K562 (cell line): Measurements from ENCODE around the gene TALDO1. TPM values are rescaled to one million over a fixed set of nuclear protein-coding genes. Genes with fewer than 3 reads are reported as not detected.

Experiments
- ATAC-seq: fragments of 200-7000 bp; cut with Tn5 transposase; 3 replicates; pipeline ENCODE4 v1.9.1; 2020; ENCODE audit warnings: moderate library complexity
- BruUV-seq: library from RNA; stranded (reverse); fragments of 400-500 nt; replicated peaks from 2 replicates; lab custom pipeline; 2021; lab: Mats Ljungman, UMichigan
- CTCF ChIA-PET: fragments of 300-600 bp; formaldehyde crosslinking; extraction: SDS; loops from one replicate; lab custom pipeline; 2021; ENCODE audit warnings: low intra/inter-chr PET ratio; lab: Yijun Ruan, JAX
- POLR2A ChIA-PET: fragments of 300-600, 350-650 bp; sonication (Branson Sonifier 250); formaldehyde crosslinking; extraction: SDS; loops from one replicate; lab custom pipeline; 2021; ENCODE audit warnings: antibody characterized with exemption, inconsistent platforms; lab: Yijun Ruan, JAX
- DNase-seq, 4 experiments: peaks; one replicate each; pipeline versions ENCODE4 v3.0.0 to v3.0.0-alpha.2; 2011 to 2018; ENCODE audit warnings: low spot score in 3 of 4, mixed read lengths in 3 of 4; ENCODE audit errors: extremely low read depth in 1 of 4
- FAIRE-seq: peaks from 2 replicates; lab custom pipeline; 2011; peaks lifted over from hg19 to GRCh38; lab: Jason Lieb, UNC
- H2AFZ ChIP-seq: 2 replicates; pipeline ENCODE4 v1.6.0; 2011; ENCODE audit warnings: low read depth, low read length, control low read depth, inconsistent platforms
- H3K27ac ChIP-seq: fragments of 200-600 bp; 3 replicates; pipeline ENCODE4 v1.8.0; 2011; ENCODE audit warnings: low read depth, mild to moderate bottlenecking, control low read depth, inconsistent platforms, low read length, moderate library complexity, mixed read lengths; ENCODE audit errors: extremely low read depth
- H3K27me3 ChIP-seq, 2 experiments: fragments of 300-600 bp in 1 of 2; 2 replicates in 1 of 2; 3 replicates in 1 of 2; pipeline versions ENCODE4 v1.6.0 to v1.8.0; 2011; ENCODE audit warnings: inconsistent platforms in 2 of 2, low read length in 2 of 2, mild to moderate bottlenecking in 1 of 2, mixed read lengths in 1 of 2, moderate library complexity in 1 of 2; ENCODE audit not compliant: control insufficient read depth in 2 of 2, insufficient read depth in 2 of 2
- H3K36me3 ChIP-seq: fragments of 300-600 bp; 3 replicates; pipeline ENCODE4 v1.8.0; 2011; ENCODE audit warnings: mild to moderate bottlenecking, low read length, inconsistent platforms; ENCODE audit not compliant: control insufficient read depth, insufficient read depth
- H3K4me1 ChIP-seq, 2 experiments: fragments of 200-600 bp in 1 of 2; replicated peaks in 1 of 2; 2 replicates in 1 of 2; 3 replicates in 1 of 2; pipeline versions ENCODE4 v1.5.1 to v1.8.0; 2011; ENCODE audit warnings: inconsistent platforms in 2 of 2, low read length in 2 of 2, mild to moderate bottlenecking in 1 of 2, mixed read lengths in 1 of 2, moderate library complexity in 1 of 2; ENCODE audit not compliant: control insufficient read depth in 2 of 2, insufficient read depth in 2 of 2
- H3K4me2 ChIP-seq: 2 replicates; pipeline ENCODE4 v1.6.1; 2011; ENCODE audit warnings: low read length, control low read depth, inconsistent platforms, mixed read lengths; ENCODE audit not compliant: insufficient read depth
- H3K4me3 ChIP-seq: fragments of 200-600 bp; sonication (generic), shearing (Covaris generic); 2 replicates; pipeline ENCODE4 v1.5.1; 2016; ENCODE audit warnings: control low read depth, inconsistent platforms
- H3K79me2 ChIP-seq: fragments of 200-600 bp; 3 replicates; pipeline ENCODE4 v1.8.0; 2011; ENCODE audit warnings: low read length, inconsistent platforms; ENCODE audit not compliant: control insufficient read depth, insufficient read depth
- H3K9ac ChIP-seq, 2 experiments: 2 replicates each; pipeline versions ENCODE4 v1.6.0 to v1.6.1; 2011; ENCODE audit warnings: low read depth in 2 of 2, low read length in 2 of 2, control low read depth in 1 of 2, inconsistent platforms in 1 of 2, mild to moderate bottlenecking in 1 of 2, mixed read lengths in 1 of 2; ENCODE audit not compliant: insufficient read depth in 1 of 2
- H3K9me1 ChIP-seq: one replicate; pipeline ENCODE4 v1.6.0; 2011; ENCODE audit warnings: inconsistent platforms, mild to moderate bottlenecking, low read length, moderate library complexity; ENCODE audit not compliant: control insufficient read depth, insufficient read depth
- H3K9me3 ChIP-seq: replicated peaks from 2 replicates; pipeline ENCODE4 v1.5.1; 2011; ENCODE audit warnings: low read depth, low read length, inconsistent platforms; ENCODE audit not compliant: control insufficient read depth, insufficient read depth
- H4K20me1 ChIP-seq: replicated peaks from 2 replicates; pipeline ENCODE4 v1.6.1; 2011; ENCODE audit warnings: low read length, inconsistent platforms, mixed read lengths; ENCODE audit not compliant: control insufficient read depth, insufficient read depth
- DNMT1 ChIP-seq: fragments of 450-650 bp; IDR thresholded peaks from 2 replicates; pipeline ENCODE4 v1.6.1; 2016; ENCODE audit warnings: antibody characterized with exemption, mild to moderate bottlenecking
- FOS ChIP-seq: IDR thresholded peaks from 3 replicates; pipeline ENCODE4 v1.6.1; 2011; ENCODE audit not compliant: insufficient read length; ENCODE audit errors: extremely low read depth
- GABPB1 ChIP-seq: sonication (generic); formaldehyde crosslinking; IDR thresholded peaks from 2 replicates; pipeline ENCODE4 v1.8.0; 2022; ENCODE audit warnings: mild to moderate bottlenecking, missing genetic modification reagents
- GATA2 ChIP-seq: sonication (generic); formaldehyde crosslinking; IDR thresholded peaks from 2 replicates; pipeline ENCODE4 v1.4.0; 2020; ENCODE audit warnings: mild to moderate bottlenecking, missing genetic modification reagents
- NFE2 ChIP-seq: IDR thresholded peaks from 2 replicates; pipeline ENCODE4 v1.6.1; 2014; ENCODE audit warnings: antibody characterized with exemption, low read depth
- NFIC ChIP-seq: fragments of 450-650 bp; IDR thresholded peaks from 2 replicates; pipeline ENCODE4 v1.6.1; 2017; ENCODE audit warnings: mild to moderate bottlenecking, inconsistent platforms
- NR2C1 ChIP-seq, 2 experiments: fragments of 450-650 bp; IDR thresholded peaks; 2 replicates each; pipeline ENCODE4 v1.6.1; 2017; ENCODE audit warnings: mild to moderate bottlenecking in 2 of 2, antibody characterized with exemption in 1 of 2, inconsistent platforms in 1 of 2, missing compliant biosample characterization in 1 of 2, missing genetic modification characterization in 1 of 2
- PHF21A ChIP-seq: fragments of 450-650 bp; IDR thresholded peaks from 2 replicates; pipeline ENCODE4 v1.6.1; 2017; ENCODE audit warnings: low read depth, borderline replicate concordance
- PHTF2 ChIP-seq: fragments of 250-450 bp; sonication (Bioruptor Pico); IDR thresholded peaks from 2 replicates; pipeline ENCODE4 v1.5.0; 2021; ENCODE audit warnings: mild to moderate bottlenecking
- POLR2B ChIP-seq: fragments of 450-650 bp; IDR thresholded peaks from 2 replicates; pipeline ENCODE4 v1.6.1; 2018; ENCODE audit warnings: low read depth; ENCODE audit not compliant: partially characterized antibody
- RBM14 ChIP-seq: fragments of 200-400 bp; formaldehyde crosslinking; IDR thresholded peaks from 2 replicates; pipeline ENCODE4 v1.6.1; 2018; ENCODE audit warnings: low read depth, mild to moderate bottlenecking, low read length, moderate library complexity, borderline replicate concordance; ENCODE audit not compliant: insufficient read depth
- RBM39 ChIP-seq: fragments of 200-400 bp; formaldehyde crosslinking; optimal IDR thresholded peaks from 2 replicates; pipeline ENCODE3; 2018; ENCODE audit warnings: low read depth, low read length
- SP1 ChIP-seq: sonication (generic); formaldehyde crosslinking; IDR thresholded peaks from 2 replicates; pipeline ENCODE4 v1.8.1; 2022; ENCODE audit warnings: mild to moderate bottlenecking, missing genetic modification reagents
- STAT5B ChIP-seq: fragments of 250-450 bp; sonication (Bioruptor Pico); IDR thresholded peaks from 2 replicates; pipeline ENCODE4 v1.8.0; 2021; ENCODE audit warnings: mild to moderate bottlenecking, inconsistent platforms
- ZNF384 ChIP-seq: IDR thresholded peaks from 2 replicates; pipeline ENCODE4 v1.6.1; 2012; ENCODE audit warnings: low read depth, low read length, improper control_type of control experiment
- ZNF444 ChIP-seq: fragments of 250-450 bp; sonication (Bioruptor Pico); IDR thresholded peaks from 2 replicates; pipeline ENCODE4 v1.4.0; 2020; ENCODE audit warnings: mild to moderate bottlenecking, moderate library complexity
- ZNF785 ChIP-seq: fragments of 250-450 bp; sonication (Bioruptor Pico); IDR thresholded peaks from 2 replicates; pipeline ENCODE4 v1.4.0; 2020; ENCODE audit warnings: mild to moderate bottlenecking
- WGBS: fragments of 100-300 bp; shearing (Covaris generic); methylation state at CpG from one replicate; pipeline ENCODE4 v1.1.6; 2016; ENCODE audit warnings: low coverage, mixed read lengths; ENCODE audit not compliant: insufficient coverage; ENCODE audit errors: missing lambda C conversion rate; 5-methylcytosine and 5-hydroxymethylcytosine counted together
- in situ Hi-C: fragments of 300-500 bp; cut with MboI; formaldehyde crosslinking; loops from 4 replicates; pipeline ENCODE4 v1.15.0; 2018; ENCODE audit warnings: inconsistent platforms, mixed read lengths
- intact Hi-C: fragments of 100-400 bp; cut with micrococcal nuclease; formaldehyde crosslinking; loops from 2 replicates; pipeline ENCODE4 v1.14.2; 2022
- polyA plus RNA-seq, 8 experiments: library from polyadenylated mRNA; depleted of rRNA in 4 of 8; stranded (reverse) in 5 of 8; unstranded in 3 of 8; fragments of >200 nt; fragmentation: Nextera tagmentation in 2 of 8; fragmentation: Illumina TruSeq in 1 of 8; extraction: Ambion mirVana in 2 of 8; extraction: Trizol in 1 of 8; gene quantifications; 2 replicates each; pipeline versions ENCODE4 v1.2.1 to v1.2.3, GENCODE V29; 2011 to 2014; ENCODE audit warnings: inconsistent platforms in 1 of 8, missing spikeins in 1 of 8
- total RNA-seq, 7 experiments: library from RNA; depleted of rRNA in 6 of 7; stranded (reverse); fragments of >200 nt in 6 of 7; fragmentation: Illumina TruSeq in 2 of 7; extraction: Trizol in 2 of 7; gene quantifications; 2 replicates each; pipeline versions ENCODE4 v1.2.1 to v1.2.3, GENCODE V29; 2011 to 2021; ENCODE audit warnings: low replicate concordance in 1 of 7
- TF ChIP-seq, protein P1 (sequence below): sonication (generic); formaldehyde crosslinking; IDR thresholded peaks from 2 replicates; pipeline ENCODE4 v1.8.1; 2023; ENCODE audit warnings: mild to moderate bottlenecking, missing genetic modification reagents
- TF ChIP-seq, protein P2 (sequence below): fragments of 450-650 bp; IDR thresholded peaks from 2 replicates; pipeline ENCODE4 v1.6.1; 2016

Gene TALDO1
- total and polyA plus RNA-seq, 9 of the 15 experiments (the other 6 are each of a cell fraction or from before 2014, with no cell fraction given): 260 to 541 (median 441) TPM

DNA sequence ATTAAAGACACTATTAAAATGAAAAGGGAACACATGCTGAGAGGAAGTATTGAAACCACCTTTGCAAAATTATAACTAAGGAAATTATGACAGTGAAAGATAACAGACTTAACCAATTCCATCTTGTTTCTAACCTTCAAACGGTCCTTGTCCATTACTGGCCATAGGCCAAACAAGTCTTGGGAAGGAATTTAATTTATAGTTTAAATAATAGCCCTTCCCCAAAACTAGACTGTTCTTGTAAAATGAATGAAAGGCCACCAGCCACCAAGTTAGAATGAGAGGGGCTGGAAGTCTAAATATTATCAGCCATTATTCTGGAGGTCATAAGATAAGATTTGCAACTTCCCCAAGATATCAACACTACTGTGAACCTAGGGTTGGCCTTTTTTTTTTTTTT lies 1.8 kb upstream of the TALDO1 start (continued):
- TF ChIP-seq RBM39 (no peak), NFIC (peak; percentile 77), ZNF444 (CRISPR knock-in tag) (no peak), SP1 (0 out of 2 replicates have a peak, but pooled peaks have one; percentile 31), STAT5B (CRISPR knock-in tag) (no peak), ZNF384 (peak; percentile 35; the same call in 1 of the 2 replicates), NR2C1 (IDR thresholded peaks at IDR 0.05) (no peak), NR2C1 (tag; IDR thresholded peaks at IDR 0.05) (peak; percentile 17; the same call in 1 of the 2 replicates), FOS (no peak)

DNA sequence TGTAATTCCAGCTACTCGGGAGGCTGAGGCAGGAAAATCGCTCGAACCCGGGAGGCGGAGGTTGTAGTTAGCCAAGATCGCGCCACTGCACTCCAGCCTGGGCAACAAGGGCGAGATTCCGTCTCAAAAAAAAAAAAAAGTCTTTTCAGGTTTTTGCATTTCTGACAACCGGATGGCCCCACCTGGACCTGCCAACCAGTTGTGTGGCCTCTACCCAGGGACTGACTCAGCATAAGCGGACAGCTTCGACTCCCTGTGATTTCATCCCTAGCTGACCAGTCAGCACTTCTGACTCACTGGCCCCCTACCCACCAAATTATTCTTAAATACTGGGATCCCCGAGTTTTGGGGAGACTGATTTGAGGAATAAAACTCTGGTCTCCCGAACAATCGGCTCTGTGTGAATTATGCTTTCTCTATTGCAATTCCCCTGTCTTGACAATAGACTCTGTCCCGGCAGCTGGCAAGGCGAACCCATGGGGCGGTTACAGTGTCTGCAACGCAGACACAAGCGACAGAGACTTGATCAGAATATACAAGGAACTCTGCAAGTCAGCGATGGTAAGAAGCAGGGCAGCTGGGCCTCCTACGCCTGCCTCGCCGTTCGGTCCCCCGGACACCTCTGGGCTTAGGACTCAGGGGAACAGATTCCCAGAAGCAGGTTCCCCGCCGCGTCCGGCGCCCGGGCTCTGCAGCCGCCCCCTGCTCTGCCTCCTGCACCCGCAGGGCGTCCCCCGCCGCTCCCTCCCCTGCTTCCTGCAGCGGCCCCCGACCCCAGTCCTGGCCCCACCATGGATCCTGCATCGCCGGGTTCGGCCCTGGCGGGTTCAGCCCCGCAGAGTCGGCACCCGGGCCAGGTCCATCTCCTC lies 741 bp upstream of the TALDO1 start:
- intact Hi-C loops (no loop called here), in situ Hi-C loops (no loop called here)
- TSS peak; percentile 78 for BruUV-seq
- peak overlapping the region; percentile 100 for H3K4me3 ChIP-seq
- peaks cover 43% of the 10 kb centered on the region for H3K79me2 ChIP-seq
- H2AFZ ChIP-seq: peak overlapping the region; percentile 82
- H4K20me1 ChIP-seq: peaks cover 17% of the 10 kb centered on the region; the same call in 1 of the 2 replicates
- FAIRE-seq (peak; percentile 15), ATAC-seq (peak; percentile 32), DNase-seq (peak in 1 of 4 experiments; percentile 53)
- H3K27me3 ChIP-seq: no peaks in the 10 kb centered on the region
- H3K4me1 ChIP-seq: peaks cover 29 to 54% of the 10 kb centered on the region in 2 experiments
- WGBS: 25% methylated on average over 39 of the region's 46 CpGs
- H3K9ac ChIP-seq: peak overlapping the region; percentile 92 to 100; a peak in 3 of 4 replicates
- H3K9me3 ChIP-seq: no peaks in the 10 kb centered on the region
- peaks cover 28% of the 10 kb centered on the region for H3K36me3 ChIP-seq
- H3K27ac ChIP-seq: peak overlapping the region; percentile 99; the same call in 2 of the 3 replicates
- H3K9me1 ChIP-seq: peaks cover 3% of the 10 kb centered on the region
- CTCF ChIA-PET: interaction anchor here (1.8 kb wide), 1 partner anchor 19 kb away, joined by 3 read pairs; no protein-coding TSS in a partner anchor
- POLR2A ChIA-PET: interaction anchor here (0.6 to 7.4 kb wide), 14 partner anchors 9 to 524 kb away, joined by 3 to 88 read pairs (median 4); no protein-coding TSS in a partner anchor
- peak overlapping the region; percentile 94 for H3K4me2 ChIP-seq
- TF ChIP-seq DNMT1: no peak
- 0 out of 2 replicates have a peak, but pooled peaks have one; percentile 17 for TF ChIP-seq RBM14
- TF ChIP-seq PHF21A: no peak
- TF ChIP-seq, protein P1, sequence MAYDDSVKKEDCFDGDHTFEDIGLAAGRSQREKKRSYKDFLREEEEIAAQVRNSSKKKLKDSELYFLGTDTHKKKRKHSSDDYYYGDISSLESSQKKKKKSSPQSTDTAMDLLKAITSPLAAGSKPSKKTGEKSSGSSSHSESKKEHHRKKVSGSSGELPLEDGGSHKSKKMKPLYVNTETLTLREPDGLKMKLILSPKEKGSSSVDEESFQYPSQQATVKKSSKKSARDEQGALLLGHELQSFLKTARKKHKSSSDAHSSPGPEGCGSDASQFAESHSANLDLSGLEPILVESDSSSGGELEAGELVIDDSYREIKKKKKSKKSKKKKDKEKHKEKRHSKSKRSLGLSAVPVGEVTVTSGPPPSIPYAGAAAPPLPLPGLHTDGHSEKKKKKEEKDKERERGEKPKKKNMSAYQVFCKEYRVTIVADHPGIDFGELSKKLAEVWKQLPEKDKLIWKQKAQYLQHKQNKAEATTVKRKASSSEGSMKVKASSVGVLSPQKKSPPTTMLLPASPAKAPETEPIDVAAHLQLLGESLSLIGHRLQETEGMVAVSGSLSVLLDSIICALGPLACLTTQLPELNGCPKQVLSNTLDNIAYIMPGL (CRISPR knock-in tag): no peak
- TF ChIP-seq GATA2 (CRISPR knock-in tag): no peak
- peak; percentile 64 for TF ChIP-seq NFE2
- TF ChIP-seq, protein P2, sequence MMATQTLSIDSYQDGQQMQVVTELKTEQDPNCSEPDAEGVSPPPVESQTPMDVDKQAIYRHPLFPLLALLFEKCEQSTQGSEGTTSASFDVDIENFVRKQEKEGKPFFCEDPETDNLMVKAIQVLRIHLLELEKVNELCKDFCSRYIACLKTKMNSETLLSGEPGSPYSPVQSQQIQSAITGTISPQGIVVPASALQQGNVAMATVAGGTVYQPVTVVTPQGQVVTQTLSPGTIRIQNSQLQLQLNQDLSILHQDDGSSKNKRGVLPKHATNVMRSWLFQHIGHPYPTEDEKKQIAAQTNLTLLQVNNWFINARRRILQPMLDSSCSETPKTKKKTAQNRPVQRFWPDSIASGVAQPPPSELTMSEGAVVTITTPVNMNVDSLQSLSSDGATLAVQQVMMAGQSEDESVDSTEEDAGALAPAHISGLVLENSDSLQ: no peak
- TF ChIP-seq PHTF2 (CRISPR knock-in tag): no peak
- no peak for TF ChIP-seq POLR2B
- TF ChIP-seq GABPB1: peak; percentile 59; the same call in 1 of the 2 replicates
- no peak for TF ChIP-seq ZNF785 (CRISPR knock-in tag)
